ENCODE measurements around the gene CEP192.

GRCh38 chr18:13086906-13087305 lies 95.7 kb downstream of the CEP192 start:
- TF ChIP-seq, protein P1, sequence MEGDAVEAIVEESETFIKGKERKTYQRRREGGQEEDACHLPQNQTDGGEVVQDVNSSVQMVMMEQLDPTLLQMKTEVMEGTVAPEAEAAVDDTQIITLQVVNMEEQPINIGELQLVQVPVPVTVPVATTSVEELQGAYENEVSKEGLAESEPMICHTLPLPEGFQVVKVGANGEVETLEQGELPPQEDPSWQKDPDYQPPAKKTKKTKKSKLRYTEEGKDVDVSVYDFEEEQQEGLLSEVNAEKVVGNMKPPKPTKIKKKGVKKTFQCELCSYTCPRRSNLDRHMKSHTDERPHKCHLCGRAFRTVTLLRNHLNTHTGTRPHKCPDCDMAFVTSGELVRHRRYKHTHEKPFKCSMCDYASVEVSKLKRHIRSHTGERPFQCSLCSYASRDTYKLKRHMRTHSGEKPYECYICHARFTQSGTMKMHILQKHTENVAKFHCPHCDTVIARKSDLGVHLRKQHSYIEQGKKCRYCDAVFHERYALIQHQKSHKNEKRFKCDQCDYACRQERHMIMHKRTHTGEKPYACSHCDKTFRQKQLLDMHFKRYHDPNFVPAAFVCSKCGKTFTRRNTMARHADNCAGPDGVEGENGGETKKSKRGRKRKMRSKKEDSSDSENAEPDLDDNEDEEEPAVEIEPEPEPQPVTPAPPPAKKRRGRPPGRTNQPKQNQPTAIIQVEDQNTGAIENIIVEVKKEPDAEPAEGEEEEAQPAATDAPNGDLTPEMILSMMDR (IDR thresholded peaks at IDR 0.05; ENCODE audit: insufficient read depth, low read depth, low read length) = no peak
- TF ChIP-seq EZH2 (IDR thresholded peaks at IDR 0.05; ENCODE audit: insufficient read depth, low read length) = no peak
